Dedifferentiated amniotic fluid mesenchymal stem cell (primary cell): Measurements from ENCODE around the gene FKBP2.

Experiments used
- DNase-seq: peaks from one replicate; pipeline ENCODE4 v3.0.0-alpha.2; 2016; ENCODE audit errors: extremely low spot score

Gene FKBP2

GRCh38 chr11:64284048-64284961 lies 43.4 kb downstream of the FKBP2 start, which contains the start of gene BAD:
TSS of gene BAD (minus strand) at chr11:64284665. CDS start at chr11:64284368, 297 bp downstream.
- peak; percentile 91 for DNase-seq

- DNase-seq, result peak; percentile 39
Observed at GRCh38 chr11:64284962-64285884, 44.3 kb downstream of the FKBP2 start, which contains the start of gene GPR137. TSS of gene GPR137 (plus strand) at chr11:64285848. CDS start at chr11:64286525, 677 bp downstream.

GRCh38 chr11:64285885-64286800 lies 45.2 kb downstream of the FKBP2 start:
- DNase-seq, result no peak

- no peak for DNase-seq
Observed at GRCh38 chr11:64286801-64287159, 45.9 kb downstream of the FKBP2 start.

GRCh38 chr11:64287676-64288352 lies 46.9 kb downstream of the FKBP2 start:
- no peak for DNase-seq

- no peak for DNase-seq
Observed at GRCh38 chr11:64288353-64288750, 47.5 kb downstream of the FKBP2 start.

- DNase-seq, result no peak
Observed at GRCh38 chr11:64289002-64289564, 48.2 kb downstream of the FKBP2 start.

GRCh38 chr11:64290352-64291261 lies 49.7 kb downstream of the FKBP2 start:
- DNase-seq, result no peak

- no peak for DNase-seq
Observed at GRCh38 chr11:64291262-64291751, 50.4 kb downstream of the FKBP2 start, which contains the start of gene KCNK4. TSS of gene KCNK4 (plus strand) at chr11:64291302. CDS start at chr11:64293019, 1,717 bp downstream.

- no peak for DNase-seq
Observed at GRCh38 chr11:64291752-64292459, 51.0 kb downstream of the FKBP2 start.

- no peak for DNase-seq
Observed at GRCh38 chr11:64292460-64293254, 51.8 kb downstream of the FKBP2 start.
